Upper lobe of left lung (tissue), 6 donors: ENCODE measurements around the gene AFAP1L2. TPM values are rescaled to one million over a fixed set of nuclear protein-coding genes. Genes with fewer than 3 reads are reported as not detected.
A peak's percentile ranks its signal among the peaks of the same experiment; 100 is the strongest.

Experiments used
- ATAC-seq, 2 donors: fragments of 200-7000 bp; cut with Tn5 transposase; one replicate each; pipeline ENCODE4 v1.9.1; 2022; ENCODE audit warnings: mild to moderate bottlenecking in 2 of 2, moderate library complexity in 2 of 2; ENCODE audit not compliant: low FRiP score in 2 of 2
- DNase-seq, 2 donors: peaks; one replicate each; pipeline ENCODE4 v3.0.0-alpha.2; 2019 to 2020
- H3K27ac ChIP-seq, 4 donors: fragments of 200-600 bp; sonication (generic); one replicate each; pipeline ENCODE4 v1.5.1; 2016 to 2019
- H3K27me3 ChIP-seq, 4 donors: fragments of 200-600 bp; sonication (generic); one replicate each; pipeline ENCODE4 v1.5.1; 2017 to 2019
- H3K36me3 ChIP-seq, 4 donors: fragments of 200-600 bp; sonication (generic); one replicate each; pipeline ENCODE4 v1.5.1; 2016 to 2019
- H3K4me1 ChIP-seq, 4 donors: fragments of 200-600 bp; sonication (generic); one replicate each; pipeline ENCODE4 v1.5.1; 2018 to 2019
- H3K4me3 ChIP-seq, 4 donors: fragments of 200-600 bp; sonication (generic); one replicate each; pipeline ENCODE4 v1.5.1; 2017 to 2019; ENCODE audit warnings: mild to moderate bottlenecking in 2 of 4, moderate library complexity in 1 of 4
- H3K9me3 ChIP-seq, 4 donors: fragments of 200-600 bp; sonication (generic); one replicate each; pipeline ENCODE4 v1.5.1; 2018 to 2019
- CTCF ChIP-seq, 6 experiments: fragments of 450-650 bp in 4 of 6; fragments of 200-600 bp in 2 of 6; sonication (generic) in 2 of 6; IDR thresholded peaks; one replicate each; pipeline ENCODE4 v1.5.1; 2016 to 2019; ENCODE audit warnings: antibody characterized with exemption in 6 of 6
- EP300 ChIP-seq, 4 donors: sonication (generic); formaldehyde crosslinking; IDR thresholded peaks; one replicate each; pipeline ENCODE4 v1.5.1; 2017; ENCODE audit warnings: antibody characterized with exemption in 4 of 4, control low read depth in 2 of 4
- POLR2A ChIP-seq, 4 donors: fragments of 450-650 bp; IDR thresholded peaks; one replicate each; pipeline ENCODE4 v1.5.1; 2016 to 2017; ENCODE audit warnings: antibody characterized with exemption in 4 of 4, mild to moderate bottlenecking in 2 of 4
- POLR2AphosphoS5 ChIP-seq, 2 donors: sonication (generic); formaldehyde crosslinking; IDR thresholded peaks; one replicate each; pipeline ENCODE4 v1.5.1; 2017; ENCODE audit warnings: antibody characterized with exemption in 2 of 2
- WGBS, 2 donors: methylation state at CpG; one replicate each; pipeline ENCODE4 v1.1.5; 2017 to 2018; 5-methylcytosine and 5-hydroxymethylcytosine counted together
- total RNA-seq, 6 donors: library from RNA; depleted of rRNA in 4 of 6; stranded (reverse); fragments of >200 nt in 4 of 6; gene quantifications; one replicate each; pipeline versions ENCODE4 v1.1.0 to v1.2.1, GENCODE V29; 2016 to 2021
- donor health status: DM: no; HTN: no; CAD: no; lungs with moderate emphysema.
- donor health status: DM: no; HTN: yes; CAD: no; lungs with severe emphysema.

AFAP1L2 gene
- total RNA-seq, 6 donors from 2014 or later = 2.3 to 9.6 (median 3.4) TPM

- Histone ChIP-seq H3K27ac (no peak overlapping the region), H3K36me3 (no peaks in the 10 kb centered on the region), H3K4me3 (no peak overlapping the region), H3K4me1 (peaks cover 0 to 12% (median 10%) of the 10 kb centered on the region in 4 donors), H3K9me3 (no peaks in the 10 kb centered on the region), H3K27me3 (no peaks in the 10 kb centered on the region)
- TF ChIP-seq EP300 (IDR thresholded peaks at IDR 0.05) (no peak), POLR2A (IDR thresholded peaks at IDR 0.05) (no peak), POLR2AphosphoS5 (IDR thresholded peaks at IDR 0.05) (no peak), CTCF (IDR thresholded peaks at IDR 0.05) (no peak)
- WGBS, 2 donors = 33 to 37% methylated on average over 3 of the region's 3 CpGs
- DNase-seq = no peak
- peak in 1 of 2 donors; percentile 24 for ATAC-seq
Measured at GRCh38 chr10:114356751-114357514, 47.4 kb downstream of the AFAP1L2 start.

- no peak overlapping the region for H3K27ac ChIP-seq
- no peak for TF ChIP-seq POLR2AphosphoS5 (IDR thresholded peaks at IDR 0.05)
- TF ChIP-seq POLR2A (IDR thresholded peaks at IDR 0.05) = no peak
- no peak for TF ChIP-seq EP300 (IDR thresholded peaks at IDR 0.05)
- no peak for TF ChIP-seq CTCF (IDR thresholded peaks at IDR 0.05)
Measured at GRCh38 chr10:114356126-114356525, 48.2 kb downstream of the AFAP1L2 start.

GRCh38 chr10:114353383-114353782 is 50.9 kb downstream of the AFAP1L2 start:
- TF ChIP-seq CTCF (IDR thresholded peaks at IDR 0.05) = no peak
- TF ChIP-seq POLR2AphosphoS5 (IDR thresholded peaks at IDR 0.05) = no peak
- TF ChIP-seq EP300 (IDR thresholded peaks at IDR 0.05) = no peak
- TF ChIP-seq POLR2A (IDR thresholded peaks at IDR 0.05) = no peak
- no peak overlapping the region for H3K4me3 ChIP-seq
- H3K36me3 ChIP-seq = no peaks in the 10 kb centered on the region
- H3K27ac ChIP-seq = no peak overlapping the region
- ATAC-seq (no peak), DNase-seq (no peak)
- no peaks in the 10 kb centered on the region for H3K27me3 ChIP-seq
- WGBS, 2 donors = 84 to 86% methylated on average over 2 of the region's 2 CpGs
- no peaks in the 10 kb centered on the region for H3K9me3 ChIP-seq
- H3K4me1 ChIP-seq = peaks cover 7 to 19% (median 10%) of the 10 kb centered on the region in 4 donors

More at GRCh38 chr10:114356126-114356525, 48.2 kb downstream of the AFAP1L2 start:
- no peaks in the 10 kb centered on the region for H3K9me3 ChIP-seq
- peaks cover 0 to 12% (median 10%) of the 10 kb centered on the region in 4 donors for H3K4me1 ChIP-seq
- no peaks in the 10 kb centered on the region for H3K36me3 ChIP-seq
- DNase-seq = no peak
- ATAC-seq = no peak
- no peaks in the 10 kb centered on the region for H3K27me3 ChIP-seq
- no peak overlapping the region for H3K4me3 ChIP-seq
- 68 to 73% methylated on average over 4 of the region's 4 CpGs for WGBS, 2 donors

- no peak overlapping the region for H3K4me3 ChIP-seq
- ATAC-seq = no peak
- no peak overlapping the region for H3K27ac ChIP-seq
- 85 to 95% methylated on average over 9 of the region's 9 CpGs for WGBS, 2 donors
- TF ChIP-seq CTCF (IDR thresholded peaks at IDR 0.05) = no peak
- no peaks in the 10 kb centered on the region for H3K9me3 ChIP-seq
- no peak for DNase-seq
- H3K4me1 ChIP-seq = peaks cover 7 to 19% (median 10%) of the 10 kb centered on the region in 4 donors
- H3K36me3 ChIP-seq = no peaks in the 10 kb centered on the region
- no peaks in the 10 kb centered on the region for H3K27me3 ChIP-seq
Measured at GRCh38 chr10:114352653-114353298, 51.5 kb downstream of the AFAP1L2 start.
